K562 (cell line): Measurements from ENCODE around the gene ZCCHC24. TPM values are rescaled to one million over a fixed set of nuclear protein-coding genes. Genes with fewer than 3 reads are reported as not detected.

ENCODE experiments used
- DPF2 ChIP-seq: fragments of 450-650 bp; IDR thresholded peaks from 2 replicates; pipeline ENCODE4 v1.6.1; 2016
- FOXK2 ChIP-seq, 2 experiments: fragments of 450-650 bp; IDR thresholded peaks in 1 of 2; conservative IDR thresholded peaks in 1 of 2; 2 replicates each; pipeline ENCODE4 v1.6.1; 2016; ENCODE audit warnings: low read depth in 2 of 2, mild to moderate bottlenecking in 1 of 2
- HDAC6 ChIP-seq: IDR thresholded peaks from 2 replicates; pipeline ENCODE4 v1.6.1; 2012; ENCODE audit warnings: low read depth, mild to moderate bottlenecking, control low read depth, inconsistent platforms, low read length, moderate library complexity
- HMG20B ChIP-seq: fragments of 250-450 bp; sonication (Bioruptor Pico); IDR thresholded peaks from 2 replicates; pipeline ENCODE4 v1.5.0; 2021; ENCODE audit warnings: mild to moderate bottlenecking
- KDM4B ChIP-seq, 2 experiments: fragments of 450-650 bp in 1 of 2; sonication (generic) in 1 of 2; IDR thresholded peaks; 2 replicates each; pipeline ENCODE4 v1.6.1; 2016 to 2017; ENCODE audit warnings: borderline replicate concordance in 2 of 2, antibody characterized with exemption in 1 of 2, low read depth in 1 of 2, mild to moderate bottlenecking in 1 of 2
- LEF1 ChIP-seq: fragments of 450-650 bp; IDR thresholded peaks from 2 replicates; pipeline ENCODE4 v1.6.1; 2016; ENCODE audit warnings: mild to moderate bottlenecking
- NBN ChIP-seq: fragments of 450-650 bp; IDR thresholded peaks from 2 replicates; pipeline ENCODE4 v1.6.1; 2016; ENCODE audit warnings: low read depth, mild to moderate bottlenecking
- POLR2AphosphoS5 ChIP-seq: IDR thresholded peaks from 2 replicates; pipeline ENCODE4 v1.6.1; 2011; ENCODE audit warnings: mild to moderate bottlenecking, low read depth, low read length, moderate library complexity; ENCODE audit not compliant: control insufficient read depth, insufficient read depth
- SRSF3 ChIP-seq: fragments of 200-400 bp; formaldehyde crosslinking; IDR thresholded peaks from 2 replicates; pipeline ENCODE4 v1.6.1; 2016; ENCODE audit warnings: mild to moderate bottlenecking, low read length, moderate library complexity; ENCODE audit not compliant: insufficient read depth
- TRIM28 ChIP-seq: fragments of 450-650 bp; IDR thresholded peaks from 2 replicates; pipeline ENCODE4 v1.6.1; 2017
- ZBTB8A ChIP-seq: fragments of 450-650 bp; IDR thresholded peaks from 2 replicates; pipeline ENCODE4 v1.6.1; 2018; ENCODE audit warnings: mild to moderate bottlenecking, moderate library complexity; ENCODE audit not compliant: partially characterized antibody
- ZEB2 ChIP-seq: fragments of 450-650 bp; IDR thresholded peaks from 2 replicates; pipeline ENCODE4 v1.6.1; 2016
- ZFX ChIP-seq: sonication (generic); formaldehyde crosslinking; IDR thresholded peaks from 2 replicates; pipeline ENCODE4 v1.8.0; 2022; ENCODE audit warnings: mild to moderate bottlenecking, missing genetic modification reagents, moderate library complexity
- ZNF212 ChIP-seq: fragments of 450-650 bp; formaldehyde crosslinking; IDR thresholded peaks from 2 replicates; pipeline ENCODE4 v1.4.0; 2020; ENCODE audit warnings: mild to moderate bottlenecking
- ZSCAN29 ChIP-seq: fragments of 450-650 bp; IDR thresholded peaks from 2 replicates; pipeline ENCODE4 v1.6.1; 2017
- polyA plus RNA-seq, 8 experiments: library from polyadenylated mRNA; depleted of rRNA in 4 of 8; stranded (reverse) in 5 of 8; unstranded in 3 of 8; fragments of >200 nt; fragmentation: Nextera tagmentation in 2 of 8; fragmentation: Illumina TruSeq in 1 of 8; extraction: Ambion mirVana in 2 of 8; extraction: Trizol in 1 of 8; gene quantifications; 2 replicates each; pipeline versions ENCODE4 v1.2.1 to v1.2.3, GENCODE V29; 2011 to 2014; ENCODE audit warnings: inconsistent platforms in 1 of 8, missing spikeins in 1 of 8
- total RNA-seq, 7 experiments: library from RNA; depleted of rRNA in 6 of 7; stranded (reverse); fragments of >200 nt in 6 of 7; fragmentation: Illumina TruSeq in 2 of 7; extraction: Trizol in 2 of 7; gene quantifications; 2 replicates each; pipeline versions ENCODE4 v1.2.1 to v1.2.3, GENCODE V29; 2011 to 2021; ENCODE audit warnings: low replicate concordance in 1 of 7
- TF ChIP-seq, protein P1 (sequence below), 2 experiments: fragments of 450-650 bp in 1 of 2; sonication (generic) in 1 of 2; formaldehyde crosslinking in 1 of 2; IDR thresholded peaks; 2 replicates each; pipeline versions ENCODE4 v1.7.1 to v1.9.0; 2016 to 2022; ENCODE audit warnings: inconsistent platforms in 1 of 2, mild to moderate bottlenecking in 1 of 2, missing genetic modification reagents in 1 of 2
- TF ChIP-seq, protein P2 (sequence below), 3 experiments: IDR thresholded peaks in 2 of 3; conservative IDR thresholded peaks in 1 of 3; 2 replicates each; pipeline ENCODE4 v1.5.1; 2011 to 2012; ENCODE audit warnings: low read length in 3 of 3, mild to moderate bottlenecking in 3 of 3, control low read depth in 2 of 3, improper control_type of control experiment in 1 of 3, inconsistent platforms in 1 of 3, low read depth in 1 of 3, mixed read lengths in 1 of 3, moderate library complexity in 1 of 3; ENCODE audit not compliant: insufficient read depth in 2 of 3

ZCCHC24 gene
- total and polyA plus RNA-seq, 9 of the 15 experiments (the other 6 are each of a cell fraction or from before 2014, with no cell fraction given) = 0.84 to 11.0 (median 4.6) TPM

DNA sequence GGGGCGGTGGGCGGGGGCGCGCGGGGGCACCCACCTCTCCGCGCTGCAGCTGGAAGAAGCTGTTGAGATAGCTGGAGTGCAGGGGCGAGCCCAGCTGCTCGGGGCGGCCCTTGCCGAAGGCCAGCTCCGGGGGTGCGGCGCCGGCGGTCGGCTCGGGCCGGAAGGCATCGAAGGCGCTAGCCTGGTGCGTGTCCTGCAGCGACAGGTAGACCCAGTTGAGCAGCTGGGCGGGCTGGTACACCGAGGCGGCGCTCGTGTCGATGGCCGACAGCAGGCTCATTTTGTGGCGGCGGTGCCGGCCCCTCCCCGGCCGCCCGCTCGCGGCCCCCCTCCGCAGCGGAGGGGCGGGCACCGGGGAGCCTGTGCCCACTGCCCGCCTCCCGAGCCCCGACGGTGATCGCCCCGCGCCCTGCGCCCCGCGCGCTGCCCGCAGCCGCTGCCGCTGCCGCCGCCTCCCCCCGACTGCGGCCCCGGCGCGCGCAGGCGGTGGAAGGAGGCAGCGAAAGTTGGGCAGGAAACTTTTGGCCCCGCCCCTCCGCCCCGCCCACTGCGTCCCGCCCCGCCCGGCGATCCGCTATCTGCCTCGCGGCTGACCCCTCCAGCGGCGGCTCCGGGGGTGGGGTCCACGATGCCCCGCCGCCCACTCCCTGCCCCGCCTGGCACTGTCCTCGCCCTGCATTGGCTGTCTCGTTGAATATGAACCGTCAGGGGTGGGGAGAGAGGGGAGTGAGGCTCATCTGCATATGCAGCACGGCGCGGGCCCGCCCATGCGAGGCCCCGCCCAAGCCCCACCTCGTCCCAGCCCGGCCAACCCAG lies at the start of gene ZCCHC24 (continued):
- TF ChIP-seq ZNF212 (CRISPR knock-in tag) (no peak), ZSCAN29 (no peak), TRIM28 (no peak), KDM4B (IDR thresholded peaks at IDR 0.05; ENCODE audit: borderline replicate concordance in 2 of 2, low read depth in 1 of 2) (no peak), HDAC6 (no peak), LEF1 (no peak), DPF2 (no peak), NBN (no peak), ZBTB8A (no peak), FOXK2 (conservative IDR thresholded peaks at IDR 0.05 in 1 of 2, IDR thresholded peaks at IDR 0.05 in 1 of 2; ENCODE audit: low read depth in 2 of 2) (no peak), SRSF3 (no peak), POLR2AphosphoS5 (no peak), ZEB2 (no peak), HMG20B (no peak), ZFX (CRISPR knock-in tag) (no peak; the same call in 1 of the 2 replicates)
- TF ChIP-seq, protein P1, sequence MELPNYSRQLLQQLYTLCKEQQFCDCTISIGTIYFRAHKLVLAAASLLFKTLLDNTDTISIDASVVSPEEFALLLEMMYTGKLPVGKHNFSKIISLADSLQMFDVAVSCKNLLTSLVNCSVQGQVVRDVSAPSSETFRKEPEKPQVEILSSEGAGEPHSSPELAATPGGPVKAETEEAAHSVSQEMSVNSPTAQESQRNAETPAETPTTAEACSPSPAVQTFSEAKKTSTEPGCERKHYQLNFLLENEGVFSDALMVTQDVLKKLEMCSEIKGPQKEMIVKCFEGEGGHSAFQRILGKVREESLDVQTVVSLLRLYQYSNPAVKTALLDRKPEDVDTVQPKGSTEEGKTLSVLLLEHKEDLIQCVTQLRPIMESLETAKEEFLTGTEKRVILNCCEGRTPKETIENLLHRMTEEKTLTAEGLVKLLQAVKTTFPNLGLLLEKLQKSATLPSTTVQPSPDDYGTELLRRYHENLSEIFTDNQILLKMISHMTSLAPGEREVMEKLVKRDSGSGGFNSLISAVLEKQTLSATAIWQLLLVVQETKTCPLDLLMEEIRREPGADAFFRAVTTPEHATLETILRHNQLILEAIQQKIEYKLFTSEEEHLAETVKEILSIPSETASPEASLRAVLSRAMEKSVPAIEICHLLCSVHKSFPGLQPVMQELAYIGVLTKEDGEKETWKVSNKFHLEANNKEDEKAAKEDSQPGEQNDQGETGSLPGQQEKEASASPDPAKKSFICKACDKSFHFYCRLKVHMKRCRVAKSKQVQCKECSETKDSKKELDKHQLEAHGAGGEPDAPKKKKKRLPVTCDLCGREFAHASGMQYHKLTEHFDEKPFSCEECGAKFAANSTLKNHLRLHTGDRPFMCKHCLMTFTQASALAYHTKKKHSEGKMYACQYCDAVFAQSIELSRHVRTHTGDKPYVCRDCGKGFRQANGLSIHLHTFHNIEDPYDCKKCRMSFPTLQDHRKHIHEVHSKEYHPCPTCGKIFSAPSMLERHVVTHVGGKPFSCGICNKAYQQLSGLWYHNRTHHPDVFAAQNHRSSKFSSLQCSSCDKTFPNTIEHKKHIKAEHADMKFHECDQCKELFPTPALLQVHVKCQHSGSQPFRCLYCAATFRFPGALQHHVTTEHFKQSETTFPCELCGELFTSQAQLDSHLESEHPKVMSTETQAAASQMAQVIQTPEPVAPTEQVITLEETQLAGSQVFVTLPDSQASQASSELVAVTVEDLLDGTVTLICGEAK (IDR thresholded peaks at IDR 0.05) = no peak
- TF ChIP-seq, protein P1 (CRISPR knock-in tag; IDR thresholded peaks at IDR 0.05) = no peak
- TF ChIP-seq, protein P2, sequence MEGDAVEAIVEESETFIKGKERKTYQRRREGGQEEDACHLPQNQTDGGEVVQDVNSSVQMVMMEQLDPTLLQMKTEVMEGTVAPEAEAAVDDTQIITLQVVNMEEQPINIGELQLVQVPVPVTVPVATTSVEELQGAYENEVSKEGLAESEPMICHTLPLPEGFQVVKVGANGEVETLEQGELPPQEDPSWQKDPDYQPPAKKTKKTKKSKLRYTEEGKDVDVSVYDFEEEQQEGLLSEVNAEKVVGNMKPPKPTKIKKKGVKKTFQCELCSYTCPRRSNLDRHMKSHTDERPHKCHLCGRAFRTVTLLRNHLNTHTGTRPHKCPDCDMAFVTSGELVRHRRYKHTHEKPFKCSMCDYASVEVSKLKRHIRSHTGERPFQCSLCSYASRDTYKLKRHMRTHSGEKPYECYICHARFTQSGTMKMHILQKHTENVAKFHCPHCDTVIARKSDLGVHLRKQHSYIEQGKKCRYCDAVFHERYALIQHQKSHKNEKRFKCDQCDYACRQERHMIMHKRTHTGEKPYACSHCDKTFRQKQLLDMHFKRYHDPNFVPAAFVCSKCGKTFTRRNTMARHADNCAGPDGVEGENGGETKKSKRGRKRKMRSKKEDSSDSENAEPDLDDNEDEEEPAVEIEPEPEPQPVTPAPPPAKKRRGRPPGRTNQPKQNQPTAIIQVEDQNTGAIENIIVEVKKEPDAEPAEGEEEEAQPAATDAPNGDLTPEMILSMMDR (IDR thresholded peaks at IDR 0.05 in 2 of 3, conservative IDR thresholded peaks at IDR 0.05 in 1 of 3; ENCODE audit: insufficient read depth in 2 of 3, low read depth in 1 of 3, low read length in 3 of 3) = no peak
